HepG2 (cell line): Measurements from ENCODE around the gene GRIP2. TPM values are rescaled to one million over a fixed set of nuclear protein-coding genes. Genes with fewer than 3 reads are reported as not detected.

ENCODE experiments used
- ATAC-seq: fragments of 200-7000 bp; cut with Tn5 transposase; 3 replicates; pipeline ENCODE4 v1.9.1; 2020; ENCODE audit warnings: mild to moderate bottlenecking, moderate library complexity
- BruUV-seq: library from RNA; stranded (reverse); fragments of 400-500 nt; replicated peaks from 2 replicates; lab custom pipeline; 2021; lab: Mats Ljungman, UMichigan
- CTCF ChIA-PET: fragments of 300-600 bp; formaldehyde crosslinking; extraction: SDS; loops from one replicate; lab custom pipeline; 2021; ENCODE audit warnings: low total read pairs, inconsistent platforms, low intra/inter-chr PET ratio; lab: Yijun Ruan, JAX
- POLR2A ChIA-PET: fragments of 350-600 bp; sonication (Branson Sonifier 250); formaldehyde crosslinking; loops from one replicate; lab custom pipeline; 2020; ENCODE audit warnings: antibody characterized with exemption, inconsistent platforms; lab: Yijun Ruan, JAX
- DNase-seq: peaks from one replicate; pipeline ENCODE4 v3.0.0-alpha.2; 2015; ENCODE audit warnings: low spot score
- FAIRE-seq: peaks from 3 replicates; lab custom pipeline; 2011; peaks lifted over from hg19 to GRCh38; lab: Jason Lieb, UNC
- H2AFZ ChIP-seq: one replicate; pipeline ENCODE4 v1.6.1; 2011; ENCODE audit warnings: low read length, inconsistent platforms
- H3K27ac ChIP-seq: fragments of 300-600 bp; 3 replicates; pipeline ENCODE4 v1.8.0; 2011; ENCODE audit warnings: mixed run types, mild to moderate bottlenecking, mixed read lengths, low read length, inconsistent platforms; ENCODE audit not compliant: insufficient read depth; ENCODE audit errors: extremely low read length
- H3K27me3 ChIP-seq, 2 experiments: fragments of 200-600 bp in 1 of 2; 2 replicates in 1 of 2; 3 replicates in 1 of 2; pipeline versions ENCODE4 v1.6.0 to v1.8.0; 2011; ENCODE audit warnings: low read length in 2 of 2, mild to moderate bottlenecking in 2 of 2, moderate library complexity in 2 of 2, inconsistent platforms in 1 of 2; ENCODE audit not compliant: insufficient read depth in 2 of 2, control insufficient read depth in 1 of 2
- H3K36me3 ChIP-seq, 2 experiments: fragments of 200-600 bp in 1 of 2; replicated peaks in 1 of 2; 2 replicates in 1 of 2; 3 replicates in 1 of 2; pipeline versions ENCODE4 v1.5.1 to v1.8.0; 2011; ENCODE audit warnings: low read length in 2 of 2, inconsistent platforms in 1 of 2; ENCODE audit not compliant: insufficient read depth in 2 of 2, control insufficient read depth in 1 of 2
- H3K4me1 ChIP-seq: 2 replicates; pipeline ENCODE4 v1.5.1; 2012; ENCODE audit warnings: low read length, inconsistent platforms; ENCODE audit not compliant: insufficient read depth
- H3K4me2 ChIP-seq: 2 replicates; pipeline ENCODE4 v1.6.0; 2011; ENCODE audit warnings: low read depth, low read length, inconsistent platforms
- H3K4me3 ChIP-seq, 3 experiments: fragments of 200-600 bp in 1 of 3; sonication (generic), shearing (Covaris generic) in 1 of 3; replicated peaks in 1 of 3; 2 replicates each; pipeline ENCODE4 v1.5.1; 2011 to 2016; ENCODE audit warnings: low read length in 3 of 3, inconsistent platforms in 2 of 3, low read depth in 2 of 3, mild to moderate bottlenecking in 2 of 3, control low read depth in 1 of 3, mixed read lengths in 1 of 3; ENCODE audit not compliant: insufficient read depth in 1 of 3
- H3K79me2 ChIP-seq: one replicate; pipeline ENCODE4 v1.6.1; 2011; ENCODE audit warnings: low read length, inconsistent platforms; ENCODE audit not compliant: insufficient read depth
- H3K9ac ChIP-seq: 2 replicates; pipeline ENCODE4 v1.6.0; 2011; ENCODE audit warnings: mild to moderate bottlenecking, low read depth, low read length, inconsistent platforms; ENCODE audit not compliant: insufficient read depth
- H3K9me3 ChIP-seq: 2 replicates; pipeline ENCODE4 v1.5.1; 2012; ENCODE audit warnings: mild to moderate bottlenecking, low read length
- H4K20me1 ChIP-seq: 2 replicates; pipeline ENCODE4 v1.6.0; 2011; ENCODE audit warnings: inconsistent platforms, mild to moderate bottlenecking, low read length, moderate library complexity; ENCODE audit not compliant: insufficient read depth
- CHD2 ChIP-seq: IDR thresholded peaks from 2 replicates; pipeline ENCODE4 v1.6.1; 2011; ENCODE audit warnings: low read depth, low read length, improper control_type of control experiment
- FLYWCH1 ChIP-seq: sonication (generic); formaldehyde crosslinking; IDR thresholded peaks from 2 replicates; pipeline ENCODE4 v1.8.1; 2023; ENCODE audit warnings: mild to moderate bottlenecking, missing genetic modification reagents
- GRHL1 ChIP-seq: sonication (generic); formaldehyde crosslinking; conservative IDR thresholded peaks from 2 replicates; pipeline ENCODE4 v1.8.0; 2022; ENCODE audit warnings: missing genetic modification reagents
- HDAC2 ChIP-seq: sonication (generic); formaldehyde crosslinking; IDR thresholded peaks from 2 replicates; pipeline ENCODE4 v1.4.0; 2020; ENCODE audit warnings: missing genetic modification reagents
- SMARCC2 ChIP-seq: fragments of 450-650 bp; IDR thresholded peaks from 2 replicates; pipeline ENCODE4 v1.6.1; 2017; ENCODE audit warnings: antibody characterized with exemption, mild to moderate bottlenecking
- ZBTB43 ChIP-seq: sonication (generic); formaldehyde crosslinking; conservative IDR thresholded peaks from 2 replicates; pipeline ENCODE4 v1.4.0; 2020; ENCODE audit warnings: missing genetic modification reagents
- WGBS: methylation state at CpG from one replicate; pipeline ENCODE4 v1.1.6; 2017; ENCODE audit warnings: low lambda C conversion rate; 5-methylcytosine and 5-hydroxymethylcytosine counted together
- in situ Hi-C: cut with HindIII; loops from 2 replicates; pipeline ENCODE4 v1.10.0; 2017; ENCODE audit warnings: low pct_unique_long_range_greater_than_20kb; ENCODE audit not compliant: extremely low pct_ligation_motif_present
- intact Hi-C: fragments of 100-400 bp; cut with micrococcal nuclease; formaldehyde crosslinking; loops from one replicate; pipeline ENCODE4 v1.10.0; 2022; ENCODE audit not compliant: unreplicated experiment
- polyA plus RNA-seq, 8 experiments: library from polyadenylated mRNA; depleted of rRNA in 3 of 8; stranded (reverse) in 7 of 8; unstranded in 1 of 8; fragments of >200 nt; fragmentation: Illumina TruSeq in 4 of 8; extraction: Trizol in 4 of 8; gene quantifications; 2 replicates each; pipeline versions ENCODE4 v1.2.1 to v1.2.3, GENCODE V29; 2011 to 2016; ENCODE audit warnings: low read depth in 4 of 8, missing spikeins in 1 of 8, mixed read lengths in 1 of 8; ENCODE audit not compliant: insufficient read depth in 1 of 8
- total RNA-seq, 5 experiments: library from RNA; depleted of rRNA; stranded (reverse); fragments of >200 nt; fragmentation: Illumina TruSeq; extraction: Trizol; gene quantifications; 2 replicates each; pipeline ENCODE4 v1.2.3, GENCODE V29; 2016; ENCODE audit warnings: low read depth in 1 of 5
- TF ChIP-seq, protein P1 (sequence below): sonication (generic); formaldehyde crosslinking; IDR thresholded peaks from 2 replicates; pipeline ENCODE4 v1.5.1; 2020; ENCODE audit warnings: mild to moderate bottlenecking, missing genetic modification reagents, moderate library complexity

The GRIP2 gene
- total and polyA plus RNA-seq, 2 of the 13 experiments (the other 11 are each of a cell fraction or from before 2014, with no cell fraction given) = 0.11 to 0.24 TPM

DNA sequence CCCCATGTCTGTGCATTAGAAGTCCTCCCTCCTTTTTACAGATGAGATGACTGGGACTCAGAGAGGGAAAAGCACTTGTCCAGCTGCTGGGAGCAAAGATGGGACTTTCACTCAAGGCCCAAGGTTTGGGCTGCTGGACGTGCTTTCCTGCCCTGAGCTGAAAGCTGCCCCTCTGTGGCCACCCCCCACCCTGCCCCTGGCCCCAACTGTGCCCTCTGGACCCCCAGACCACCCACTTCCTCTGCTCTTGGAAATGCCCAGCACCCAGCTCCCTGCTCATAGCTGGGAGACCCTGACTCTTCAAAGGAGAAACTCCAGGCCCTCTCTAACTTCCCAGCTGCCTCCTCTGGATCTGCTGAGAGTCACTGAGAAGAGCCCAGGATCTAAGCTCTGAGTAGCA lies 20.7 kb downstream of the GRIP2 start:
- no peaks in the 10 kb centered on the region for H3K79me2 ChIP-seq
- DNase-seq = no peak
- in situ Hi-C loops (no loop called here), intact Hi-C loops (no loop called here)
- no peak for FAIRE-seq
- peaks cover 4 to 17% of the 10 kb centered on the region in 2 experiments; a peak in 3 of 5 replicates for H3K27me3 ChIP-seq
- H3K4me1 ChIP-seq = no peaks in the 10 kb centered on the region
- no peaks in the 10 kb centered on the region for H3K36me3 ChIP-seq
- no peak overlapping the region for H3K27ac ChIP-seq
- WGBS = 0% methylated on average over 1 of the region's 1 CpG
- no peak for TF ChIP-seq SMARCC2
- BruUV-seq = no TSS peak
- H3K4me2 ChIP-seq = no peak overlapping the region
- ATAC-seq = no peak
- POLR2A ChIA-PET = no interaction called here
- H3K9me3 ChIP-seq = no peaks in the 10 kb centered on the region
- no peaks in the 10 kb centered on the region for H4K20me1 ChIP-seq
- no peak overlapping the region for H2AFZ ChIP-seq
- no peak overlapping the region for H3K4me3 ChIP-seq
- CTCF ChIA-PET = no interaction called here
- H3K9ac ChIP-seq = no peak overlapping the region

DNA sequence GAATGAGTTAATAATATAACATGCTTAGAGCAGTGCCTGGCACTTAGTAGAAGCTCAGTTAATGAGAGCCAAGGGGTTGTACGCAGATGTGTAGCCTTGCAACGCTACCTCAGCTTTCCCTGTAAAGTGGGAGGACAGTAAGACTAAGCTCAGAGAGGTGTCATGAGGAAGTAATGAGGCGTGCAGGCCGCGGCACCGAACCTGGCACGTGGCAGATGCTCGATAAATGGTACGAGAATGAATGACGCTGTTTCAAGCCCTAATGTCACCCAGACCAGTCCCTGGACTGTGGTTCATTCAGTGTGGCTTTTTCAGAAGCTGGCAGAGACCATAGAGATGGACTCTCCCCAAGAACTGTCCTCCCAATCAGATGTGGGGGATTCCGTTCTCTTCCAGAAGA lies 21.2 kb downstream of the GRIP2 start:
- Histone ChIP-seq H3K9ac (no peak overlapping the region), H3K4me3 (no peak overlapping the region), H3K4me2 (no peak overlapping the region), H3K9me3 (no peaks in the 10 kb centered on the region)
- DNase-seq (no peak), FAIRE-seq (no peak)
- POLR2A ChIA-PET = no interaction called here
- no TSS peak for BruUV-seq
- in situ Hi-C loops = no loop called here
- TF ChIP-seq HDAC2 (no peak), FLYWCH1 (CRISPR knock-in tag) (no peak), CHD2 (no peak), GRHL1 (CRISPR knock-in tag) (no peak), ZBTB43 (no peak)
- TF ChIP-seq, protein P1, sequence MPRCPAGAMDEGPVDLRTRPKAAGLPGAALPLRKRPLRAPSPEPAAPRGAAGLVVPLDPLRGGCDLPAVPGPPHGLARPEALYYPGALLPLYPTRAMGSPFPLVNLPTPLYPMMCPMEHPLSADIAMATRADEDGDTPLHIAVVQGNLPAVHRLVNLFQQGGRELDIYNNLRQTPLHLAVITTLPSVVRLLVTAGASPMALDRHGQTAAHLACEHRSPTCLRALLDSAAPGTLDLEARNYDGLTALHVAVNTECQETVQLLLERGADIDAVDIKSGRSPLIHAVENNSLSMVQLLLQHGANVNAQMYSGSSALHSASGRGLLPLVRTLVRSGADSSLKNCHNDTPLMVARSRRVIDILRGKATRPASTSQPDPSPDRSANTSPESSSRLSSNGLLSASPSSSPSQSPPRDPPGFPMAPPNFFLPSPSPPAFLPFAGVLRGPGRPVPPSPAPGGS = no peak
- TF ChIP-seq, all 625 proteins: peak for 0
- Histone ChIP-seq H3K36me3 (no peaks in the 10 kb centered on the region), H3K4me1 (no peaks in the 10 kb centered on the region), H4K20me1 (no peaks in the 10 kb centered on the region), H2AFZ (no peak overlapping the region), H3K27me3 (peaks cover 4 to 17% of the 10 kb centered on the region in 2 experiments; a peak in 3 of 5 replicates), H3K27ac (no peak overlapping the region), H3K79me2 (no peaks in the 10 kb centered on the region)
- no peak for ATAC-seq
- WGBS = 38% methylated on average over 11 of the region's 11 CpGs
- CTCF ChIA-PET = no interaction called here
- intact Hi-C loops = no loop called here
